Fibroblast of skin of back (primary cell): ENCODE results near the gene DLX2. TPM values are rescaled to one million over a fixed set of nuclear protein-coding genes. Genes with fewer than 3 reads are reported as not detected.
"Not testable (repeated sequence)": the region's sequence is repeated elsewhere in the genome, so short reads cannot be mapped to it uniquely, and the experiment has no call there.

Experiments used
- DNase-seq: peaks from one replicate; pipeline ENCODE4 v3.0.0-alpha.2; 2013
- polyA plus RNA-seq, 2 experiments: library from polyadenylated mRNA; unstranded; fragments of 120-200 nt; gene quantifications; one replicate each; pipeline ENCODE4 v1.2.1, GENCODE V29; 2013; ENCODE audit not compliant: insufficient read length in 2 of 2

The DLX2 gene
- polyA plus RNA-seq (2013, experiment 1 of 2; ENCODE audit: insufficient read length): 1.5 TPM
- polyA plus RNA-seq (2013, experiment 2 of 2; ENCODE audit: insufficient read length): 1.6 TPM

GRCh38 chr2:172102391-172103359, at the start of gene DLX2:
Gene DLX2, minus strand, starts transcription at chr2:172102900. Its CDS starts 362 bp downstream, at chr2:172102538.
- DNase-seq: peak; percentile 87

GRCh38 chr2:172147944-172148650, 45.4 kb upstream of the DLX2 start:
- DNase-seq: peak; percentile 53

GRCh38 chr2:172143817-172144216, 41.1 kb upstream of the DLX2 start:
- DNase-seq: no peak

- not testable (repeated sequence) for DNase-seq
Measured at GRCh38 chr2:172138727-172139126, 36.0 kb upstream of the DLX2 start.

GRCh38 chr2:172137943-172138342, 35.2 kb upstream of the DLX2 start:
- DNase-seq: no peak

- no peak for DNase-seq
Measured at GRCh38 chr2:172137109-172137508, 34.4 kb upstream of the DLX2 start.

- no peak for DNase-seq
Measured at GRCh38 chr2:172135446-172135845, 32.7 kb upstream of the DLX2 start.

GRCh38 chr2:172134270-172134669, 31.6 kb upstream of the DLX2 start:
- DNase-seq: no peak

GRCh38 chr2:172131713-172132555, 29.2 kb upstream of the DLX2 start:
- no peak for DNase-seq

GRCh38 chr2:172129404-172129803, 26.7 kb upstream of the DLX2 start:
- no peak for DNase-seq

GRCh38 chr2:172128484-172128883, 25.8 kb upstream of the DLX2 start:
- DNase-seq: no peak

GRCh38 chr2:172120118-172120517, 17.4 kb upstream of the DLX2 start:
- no peak for DNase-seq

- DNase-seq: peak; percentile 81
Measured at GRCh38 chr2:172119089-172119488, 16.4 kb upstream of the DLX2 start.

GRCh38 chr2:172116107-172116506, 13.4 kb upstream of the DLX2 start:
- no peak for DNase-seq

GRCh38 chr2:172114579-172114978, 11.9 kb upstream of the DLX2 start:
- no peak for DNase-seq

GRCh38 chr2:172114176-172114575, 11.5 kb upstream of the DLX2 start:
- DNase-seq: not testable (repeated sequence)

- peak; percentile 67 for DNase-seq
Measured at GRCh38 chr2:172113617-172114016, 10.9 kb upstream of the DLX2 start.

GRCh38 chr2:172109988-172110811, 7.5 kb upstream of the DLX2 start:
- no peak for DNase-seq

GRCh38 chr2:172109256-172109987, 6.7 kb upstream of the DLX2 start:
- no peak for DNase-seq

- no peak for DNase-seq
Measured at GRCh38 chr2:172108587-172108930, 5.9 kb upstream of the DLX2 start.
